ENCODE data around the gene SETD7.

- TF ChIP-seq, protein P1, sequence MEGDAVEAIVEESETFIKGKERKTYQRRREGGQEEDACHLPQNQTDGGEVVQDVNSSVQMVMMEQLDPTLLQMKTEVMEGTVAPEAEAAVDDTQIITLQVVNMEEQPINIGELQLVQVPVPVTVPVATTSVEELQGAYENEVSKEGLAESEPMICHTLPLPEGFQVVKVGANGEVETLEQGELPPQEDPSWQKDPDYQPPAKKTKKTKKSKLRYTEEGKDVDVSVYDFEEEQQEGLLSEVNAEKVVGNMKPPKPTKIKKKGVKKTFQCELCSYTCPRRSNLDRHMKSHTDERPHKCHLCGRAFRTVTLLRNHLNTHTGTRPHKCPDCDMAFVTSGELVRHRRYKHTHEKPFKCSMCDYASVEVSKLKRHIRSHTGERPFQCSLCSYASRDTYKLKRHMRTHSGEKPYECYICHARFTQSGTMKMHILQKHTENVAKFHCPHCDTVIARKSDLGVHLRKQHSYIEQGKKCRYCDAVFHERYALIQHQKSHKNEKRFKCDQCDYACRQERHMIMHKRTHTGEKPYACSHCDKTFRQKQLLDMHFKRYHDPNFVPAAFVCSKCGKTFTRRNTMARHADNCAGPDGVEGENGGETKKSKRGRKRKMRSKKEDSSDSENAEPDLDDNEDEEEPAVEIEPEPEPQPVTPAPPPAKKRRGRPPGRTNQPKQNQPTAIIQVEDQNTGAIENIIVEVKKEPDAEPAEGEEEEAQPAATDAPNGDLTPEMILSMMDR (conservative IDR thresholded peaks at IDR 0.05; ENCODE audit: low read length) = no peak
- TF ChIP-seq EZH2phosphoT487 (IDR thresholded peaks at IDR 0.05; ENCODE audit: borderline replicate concordance) = no peak
Measured at GRCh38 chr4:139537292-139537691, 18.7 kb downstream of the SETD7 start.
